Gastrocnemius medialis (tissue), 4 donors: ENCODE measurements around the gene LDLRAD4.

Experiments
- POLR2A ChIP-seq, 2 donors: fragments of 450-650 bp; IDR thresholded peaks; one replicate each; pipeline ENCODE4 v1.6.1; 2017; ENCODE audit warnings: antibody characterized with exemption in 2 of 2, mild to moderate bottlenecking in 2 of 2, moderate library complexity in 2 of 2
- TF ChIP-seq, protein P1 (sequence below), 5 experiments: fragments of 450-650 bp in 3 of 5; fragments of 200-600 bp in 2 of 5; sonication (generic) in 2 of 5; IDR thresholded peaks in 4 of 5; conservative IDR thresholded peaks in 1 of 5; 1 replicate in 4 of 5; 2 replicates in 1 of 5; pipeline ENCODE4 v1.5.1; 2016 to 2019; ENCODE audit warnings: antibody characterized with exemption in 5 of 5, mild to moderate bottlenecking in 3 of 5, moderate library complexity in 3 of 5

DNA sequence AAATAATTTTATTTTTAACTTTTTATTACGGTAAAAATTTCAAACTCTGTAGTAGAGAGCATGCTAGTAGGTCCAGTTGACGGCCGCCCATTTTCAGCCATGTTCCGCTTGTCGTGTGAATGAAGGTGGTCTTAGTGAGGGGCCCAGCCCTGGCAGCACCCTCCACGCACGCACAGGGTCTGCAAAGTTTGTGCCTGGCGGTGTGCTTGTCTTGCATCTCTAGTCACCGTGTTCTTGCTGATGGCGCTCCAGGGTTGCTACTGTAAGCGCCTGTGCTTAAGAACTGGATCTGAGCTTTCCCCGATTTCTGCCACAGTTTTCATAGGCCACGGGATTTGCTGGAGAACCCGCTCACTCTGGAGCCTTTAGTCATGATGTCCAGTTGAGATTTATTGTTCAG, 28.9 kb downstream of the LDLRAD4 start:
- TF ChIP-seq, protein P1, sequence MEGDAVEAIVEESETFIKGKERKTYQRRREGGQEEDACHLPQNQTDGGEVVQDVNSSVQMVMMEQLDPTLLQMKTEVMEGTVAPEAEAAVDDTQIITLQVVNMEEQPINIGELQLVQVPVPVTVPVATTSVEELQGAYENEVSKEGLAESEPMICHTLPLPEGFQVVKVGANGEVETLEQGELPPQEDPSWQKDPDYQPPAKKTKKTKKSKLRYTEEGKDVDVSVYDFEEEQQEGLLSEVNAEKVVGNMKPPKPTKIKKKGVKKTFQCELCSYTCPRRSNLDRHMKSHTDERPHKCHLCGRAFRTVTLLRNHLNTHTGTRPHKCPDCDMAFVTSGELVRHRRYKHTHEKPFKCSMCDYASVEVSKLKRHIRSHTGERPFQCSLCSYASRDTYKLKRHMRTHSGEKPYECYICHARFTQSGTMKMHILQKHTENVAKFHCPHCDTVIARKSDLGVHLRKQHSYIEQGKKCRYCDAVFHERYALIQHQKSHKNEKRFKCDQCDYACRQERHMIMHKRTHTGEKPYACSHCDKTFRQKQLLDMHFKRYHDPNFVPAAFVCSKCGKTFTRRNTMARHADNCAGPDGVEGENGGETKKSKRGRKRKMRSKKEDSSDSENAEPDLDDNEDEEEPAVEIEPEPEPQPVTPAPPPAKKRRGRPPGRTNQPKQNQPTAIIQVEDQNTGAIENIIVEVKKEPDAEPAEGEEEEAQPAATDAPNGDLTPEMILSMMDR (IDR thresholded peaks at IDR 0.05 in 4 of 5, conservative IDR thresholded peaks at IDR 0.05 in 1 of 5): no peak
- TF ChIP-seq POLR2A (IDR thresholded peaks at IDR 0.05): no peak
